Astrocyte (in vitro differentiated cells and primary cell): ENCODE data around the gene SLC12A6. TPM values are rescaled to one million over a fixed set of nuclear protein-coding genes. Genes with fewer than 3 reads are reported as not detected.
A peak's percentile ranks its signal among the peaks of the same experiment; 100 is the strongest.

Source experiments
- DNase-seq: peaks from one replicate; pipeline ENCODE4 v3.0.0-alpha.2; 2010; ENCODE audit warnings: low read depth
- FAIRE-seq: peaks from 2 replicates; lab custom pipeline; 2011; peaks lifted over from hg19 to GRCh38; lab: Jason Lieb, UNC
- H2AFZ ChIP-seq: 2 replicates; pipeline ENCODE4 v1.6.0; 2012; ENCODE audit warnings: low read depth, low read length, inconsistent platforms
- H3K27ac ChIP-seq: 2 replicates; pipeline ENCODE4 v1.5.1; 2011; ENCODE audit warnings: low read depth, low read length, inconsistent platforms
- H3K27me3 ChIP-seq: 2 replicates; pipeline ENCODE4 v1.6.0; 2011; ENCODE audit warnings: low read length, inconsistent platforms; ENCODE audit not compliant: insufficient read depth
- H3K36me3 ChIP-seq: 2 replicates; pipeline ENCODE4 v1.5.1; 2011; ENCODE audit warnings: low read length, inconsistent platforms; ENCODE audit not compliant: insufficient read depth
- H3K4me1 ChIP-seq: 2 replicates; pipeline ENCODE4 v1.5.1; 2011; ENCODE audit warnings: low read length, inconsistent platforms; ENCODE audit not compliant: insufficient read depth
- H3K4me2 ChIP-seq: 2 replicates; pipeline ENCODE4 v1.6.0; 2012; ENCODE audit warnings: low read length, inconsistent platforms
- H3K4me3 ChIP-seq: 2 replicates; pipeline ENCODE4 v1.5.1; 2011; ENCODE audit warnings: low read depth, mild to moderate bottlenecking, low read length, inconsistent platforms; ENCODE audit not compliant: insufficient read depth
- H3K79me2 ChIP-seq: 2 replicates; pipeline ENCODE4 v1.6.0; 2012; ENCODE audit warnings: mild to moderate bottlenecking, low read length, inconsistent platforms; ENCODE audit not compliant: insufficient read depth
- H3K9ac ChIP-seq: 2 replicates; pipeline ENCODE4 v1.6.0; 2012; ENCODE audit warnings: mild to moderate bottlenecking, low read length, inconsistent platforms
- H3K9me3 ChIP-seq: 2 replicates; pipeline ENCODE4 v1.5.1; 2012; ENCODE audit warnings: low read depth, mild to moderate bottlenecking, low read length, inconsistent platforms; ENCODE audit not compliant: insufficient read depth
- H4K20me1 ChIP-seq: 2 replicates; pipeline ENCODE4 v1.6.0; 2012; ENCODE audit warnings: low read length, inconsistent platforms; ENCODE audit not compliant: insufficient read depth
- H3K27ac Mint-ChIP-seq: one replicate; pipeline ENCODE4 v1.8.0; 2021; ENCODE audit warnings: mild to moderate bottlenecking, mixed read lengths; ENCODE audit not compliant: unreplicated experiment
- H3K27me3 Mint-ChIP-seq: one replicate; pipeline ENCODE4 v1.8.0; 2021; ENCODE audit warnings: low read depth, mixed read lengths; ENCODE audit not compliant: unreplicated experiment
- H3K36me3 Mint-ChIP-seq: one replicate; pipeline ENCODE4 v1.8.0; 2021; ENCODE audit warnings: low read depth, mixed read lengths; ENCODE audit not compliant: unreplicated experiment
- H3K4me1 Mint-ChIP-seq: one replicate; pipeline ENCODE4 v1.8.0; 2021; ENCODE audit warnings: low read depth, mixed read lengths; ENCODE audit not compliant: unreplicated experiment
- H3K4me3 Mint-ChIP-seq: one replicate; pipeline ENCODE4 v1.8.0; 2021; ENCODE audit warnings: mild to moderate bottlenecking, moderate library complexity, mixed read lengths; ENCODE audit not compliant: unreplicated experiment
- H3K9me3 Mint-ChIP-seq: one replicate; pipeline ENCODE4 v1.8.0; 2021; ENCODE audit warnings: mild to moderate bottlenecking, mixed read lengths; ENCODE audit not compliant: unreplicated experiment
- EZH2 ChIP-seq: IDR thresholded peaks from 2 replicates; pipeline ENCODE4 v1.6.1; 2012; ENCODE audit warnings: mild to moderate bottlenecking, low read length, inconsistent platforms; ENCODE audit not compliant: insufficient read depth
- total RNA-seq: library from RNA; stranded (reverse); gene quantifications from 2 replicates; pipeline ENCODE4 v1.2.1, GENCODE V29; 2021
- TF ChIP-seq, protein P1 (sequence below): IDR thresholded peaks from 2 replicates; pipeline ENCODE4 v1.5.1; 2011; ENCODE audit warnings: low read depth, mild to moderate bottlenecking, inconsistent platforms, low read length, moderate library complexity; ENCODE audit not compliant: insufficient read depth

The SLC12A6 gene
- total RNA-seq, 1 donor from 2014 or later = 15.8 TPM

DNA sequence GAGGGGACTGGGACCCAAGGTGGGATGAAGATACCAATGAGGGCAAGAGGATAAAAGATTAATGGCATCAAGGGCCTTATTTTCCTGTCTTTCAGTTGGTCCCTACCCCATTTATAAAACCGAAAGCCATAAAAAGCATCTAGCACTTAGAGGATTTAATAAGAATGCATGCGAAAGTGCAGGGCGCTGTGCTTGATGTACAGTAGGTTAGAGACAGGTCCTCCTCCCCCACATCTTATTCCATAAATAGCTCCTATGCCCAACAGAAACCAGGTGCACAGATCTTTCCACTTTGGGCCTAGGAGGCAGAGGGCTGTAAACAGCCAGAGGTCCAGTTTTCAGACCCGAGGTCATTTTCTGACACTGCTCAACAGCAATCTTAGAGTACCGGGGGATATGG is 28.3 kb upstream of the SLC12A6 start:
- no peaks in the 10 kb centered on the region for H3K27me3 ChIP-seq
- H3K9ac ChIP-seq = peak overlapping the region; percentile 88
- no peaks in the 10 kb centered on the region for H3K27me3 Mint-ChIP-seq
- peak overlapping the region; percentile 84 for H2AFZ ChIP-seq
- H3K4me3 Mint-ChIP-seq = peak overlapping the region; percentile 93
- no peaks in the 10 kb centered on the region for H3K9me3 Mint-ChIP-seq
- peaks cover 9% of the 10 kb centered on the region for H3K36me3 ChIP-seq
- peaks cover 25% of the 10 kb centered on the region for H4K20me1 ChIP-seq
- no peak for DNase-seq
- peaks cover 12% of the 10 kb centered on the region for H3K36me3 Mint-ChIP-seq
- H3K79me2 ChIP-seq = peaks cover 21% of the 10 kb centered on the region
- H3K4me3 ChIP-seq = peak overlapping the region; percentile 77
- FAIRE-seq = no peak
- H3K4me1 Mint-ChIP-seq = peaks cover 17% of the 10 kb centered on the region
- H3K4me2 ChIP-seq = peak overlapping the region; percentile 95
- TF ChIP-seq, protein P1, sequence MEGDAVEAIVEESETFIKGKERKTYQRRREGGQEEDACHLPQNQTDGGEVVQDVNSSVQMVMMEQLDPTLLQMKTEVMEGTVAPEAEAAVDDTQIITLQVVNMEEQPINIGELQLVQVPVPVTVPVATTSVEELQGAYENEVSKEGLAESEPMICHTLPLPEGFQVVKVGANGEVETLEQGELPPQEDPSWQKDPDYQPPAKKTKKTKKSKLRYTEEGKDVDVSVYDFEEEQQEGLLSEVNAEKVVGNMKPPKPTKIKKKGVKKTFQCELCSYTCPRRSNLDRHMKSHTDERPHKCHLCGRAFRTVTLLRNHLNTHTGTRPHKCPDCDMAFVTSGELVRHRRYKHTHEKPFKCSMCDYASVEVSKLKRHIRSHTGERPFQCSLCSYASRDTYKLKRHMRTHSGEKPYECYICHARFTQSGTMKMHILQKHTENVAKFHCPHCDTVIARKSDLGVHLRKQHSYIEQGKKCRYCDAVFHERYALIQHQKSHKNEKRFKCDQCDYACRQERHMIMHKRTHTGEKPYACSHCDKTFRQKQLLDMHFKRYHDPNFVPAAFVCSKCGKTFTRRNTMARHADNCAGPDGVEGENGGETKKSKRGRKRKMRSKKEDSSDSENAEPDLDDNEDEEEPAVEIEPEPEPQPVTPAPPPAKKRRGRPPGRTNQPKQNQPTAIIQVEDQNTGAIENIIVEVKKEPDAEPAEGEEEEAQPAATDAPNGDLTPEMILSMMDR = no peak
- no peak for TF ChIP-seq EZH2
- no peaks in the 10 kb centered on the region for H3K9me3 ChIP-seq
- H3K4me1 ChIP-seq = peaks cover 15% of the 10 kb centered on the region
- no peak overlapping the region for H3K27ac ChIP-seq
- peak overlapping the region; percentile 77 for H3K27ac Mint-ChIP-seq

DNA sequence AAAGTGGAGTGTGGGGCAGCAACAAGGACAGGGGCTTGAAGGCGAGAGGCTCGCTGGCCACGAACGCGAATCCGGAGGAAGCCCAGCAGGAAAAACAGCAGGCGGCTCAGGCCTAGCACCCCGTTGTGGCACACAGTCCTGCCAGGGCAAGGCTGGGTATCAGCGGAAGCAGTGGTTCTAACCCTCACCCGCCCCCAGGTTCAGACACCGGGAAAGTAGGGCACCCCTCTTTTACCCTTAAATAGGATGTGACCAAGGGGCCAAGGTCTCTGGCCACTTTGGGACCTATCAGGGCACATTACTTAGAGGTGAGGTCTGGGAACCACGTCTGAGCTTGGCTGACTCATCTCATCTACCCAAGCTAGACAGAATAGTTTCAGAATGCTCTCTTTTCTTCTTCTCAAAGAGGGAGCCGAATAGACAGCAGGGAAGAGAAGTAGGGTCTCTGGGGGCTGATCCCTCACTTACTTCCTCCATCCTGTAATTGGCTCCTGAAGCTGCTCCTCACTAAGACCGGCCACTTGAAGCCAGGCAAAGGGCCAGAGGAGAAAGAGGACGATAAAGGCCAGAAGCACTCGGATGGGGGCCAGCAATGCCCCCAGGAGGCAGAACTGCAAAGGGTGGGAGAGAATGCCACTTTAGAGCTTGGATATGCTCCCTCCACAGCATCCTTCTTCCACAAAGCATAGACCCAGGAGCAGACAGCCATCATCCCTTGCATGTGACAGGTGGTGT is 27.7 kb upstream of the SLC12A6 start:
- no peaks in the 10 kb centered on the region for H3K27me3 Mint-ChIP-seq
- Histone ChIP-seq H3K4me3 (peak overlapping the region; percentile 77), H4K20me1 (peaks cover 25% of the 10 kb centered on the region), H3K4me1 (peaks cover 15% of the 10 kb centered on the region), H3K27ac (no peak overlapping the region), H3K36me3 (peaks cover 9% of the 10 kb centered on the region), H3K9me3 (no peaks in the 10 kb centered on the region), H3K4me2 (peak overlapping the region; percentile 95), H3K27me3 (no peaks in the 10 kb centered on the region), H3K79me2 (peaks cover 21% of the 10 kb centered on the region), H2AFZ (no peak overlapping the region), H3K9ac (peak overlapping the region; percentile 88)
- H3K27ac Mint-ChIP-seq = peak overlapping the region; percentile 77
- H3K4me3 Mint-ChIP-seq = peak overlapping the region; percentile 93
- FAIRE-seq = no peak
- DNase-seq = peak; percentile 27
- peaks cover 15% of the 10 kb centered on the region for H3K36me3 Mint-ChIP-seq
- H3K9me3 Mint-ChIP-seq = no peaks in the 10 kb centered on the region
- H3K4me1 Mint-ChIP-seq = peaks cover 16% of the 10 kb centered on the region
- TF ChIP-seq, protein P1 = no peak
- TF ChIP-seq EZH2 = no peak

DNA sequence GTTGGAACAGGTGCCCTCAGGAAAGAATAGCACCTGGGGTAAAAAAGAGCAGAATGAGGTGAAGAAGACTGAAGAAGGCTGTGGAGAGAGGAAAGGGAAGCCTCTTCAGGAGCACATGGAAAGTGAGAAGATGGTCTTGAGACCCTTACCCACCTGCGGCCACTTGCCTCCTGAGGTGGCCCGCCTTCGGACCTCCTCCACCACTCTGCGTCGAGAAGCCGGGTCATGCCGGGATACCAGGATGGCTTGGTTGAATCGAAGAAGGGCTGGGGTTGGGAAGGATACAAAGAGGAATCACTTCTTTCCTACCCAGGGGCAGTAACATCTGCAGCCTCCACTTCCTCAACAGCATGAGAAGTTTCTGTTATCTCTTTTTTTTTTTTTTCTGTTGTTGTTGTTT is 26.5 kb upstream of the SLC12A6 start:
- no peaks in the 10 kb centered on the region for H3K27me3 ChIP-seq
- no peak overlapping the region for H3K4me2 ChIP-seq
- H2AFZ ChIP-seq = no peak overlapping the region
- peaks cover 15% of the 10 kb centered on the region for H3K4me1 ChIP-seq
- no peaks in the 10 kb centered on the region for H3K9me3 ChIP-seq
- peaks cover 19% of the 10 kb centered on the region for H3K36me3 Mint-ChIP-seq
- no peak overlapping the region for H3K4me3 Mint-ChIP-seq
- H3K9ac ChIP-seq = no peak overlapping the region
- peaks cover 25% of the 10 kb centered on the region for H4K20me1 ChIP-seq
- H3K27ac ChIP-seq = no peak overlapping the region
- no peaks in the 10 kb centered on the region for H3K27me3 Mint-ChIP-seq
- H3K79me2 ChIP-seq = peaks cover 21% of the 10 kb centered on the region
- H3K27ac Mint-ChIP-seq = no peak overlapping the region
- peaks cover 9% of the 10 kb centered on the region for H3K36me3 ChIP-seq
- peaks cover 13% of the 10 kb centered on the region for H3K4me1 Mint-ChIP-seq
- no peak for DNase-seq
- no peaks in the 10 kb centered on the region for H3K9me3 Mint-ChIP-seq
- TF ChIP-seq, protein P1 = no peak
- TF ChIP-seq EZH2 = no peak
- no peak for FAIRE-seq
- H3K4me3 ChIP-seq = no peak overlapping the region
